HL-60 (cell line): ENCODE data around the gene MST1.

Experiments used
- GABPA ChIP-seq: IDR thresholded peaks from 2 replicates; pipeline ENCODE4 v1.6.1; 2012; ENCODE audit warnings: low read depth
- POLR2AphosphoS5 ChIP-seq: IDR thresholded peaks from 2 replicates; pipeline ENCODE4 v1.6.1; 2012; ENCODE audit warnings: low read depth
- TF ChIP-seq, protein P1 (sequence below): IDR thresholded peaks from one replicate; pipeline ENCODE4 v1.5.1; 2011; ENCODE audit warnings: low read length, control low read depth, inconsistent platforms; ENCODE audit not compliant: insufficient read depth
- TF ChIP-seq, protein P2 (sequence below): IDR thresholded peaks from 2 replicates; pipeline ENCODE4 v1.6.1; 2012; ENCODE audit warnings: low read depth; ENCODE audit not compliant: insufficient replicate concordance

- TF ChIP-seq, protein P1, sequence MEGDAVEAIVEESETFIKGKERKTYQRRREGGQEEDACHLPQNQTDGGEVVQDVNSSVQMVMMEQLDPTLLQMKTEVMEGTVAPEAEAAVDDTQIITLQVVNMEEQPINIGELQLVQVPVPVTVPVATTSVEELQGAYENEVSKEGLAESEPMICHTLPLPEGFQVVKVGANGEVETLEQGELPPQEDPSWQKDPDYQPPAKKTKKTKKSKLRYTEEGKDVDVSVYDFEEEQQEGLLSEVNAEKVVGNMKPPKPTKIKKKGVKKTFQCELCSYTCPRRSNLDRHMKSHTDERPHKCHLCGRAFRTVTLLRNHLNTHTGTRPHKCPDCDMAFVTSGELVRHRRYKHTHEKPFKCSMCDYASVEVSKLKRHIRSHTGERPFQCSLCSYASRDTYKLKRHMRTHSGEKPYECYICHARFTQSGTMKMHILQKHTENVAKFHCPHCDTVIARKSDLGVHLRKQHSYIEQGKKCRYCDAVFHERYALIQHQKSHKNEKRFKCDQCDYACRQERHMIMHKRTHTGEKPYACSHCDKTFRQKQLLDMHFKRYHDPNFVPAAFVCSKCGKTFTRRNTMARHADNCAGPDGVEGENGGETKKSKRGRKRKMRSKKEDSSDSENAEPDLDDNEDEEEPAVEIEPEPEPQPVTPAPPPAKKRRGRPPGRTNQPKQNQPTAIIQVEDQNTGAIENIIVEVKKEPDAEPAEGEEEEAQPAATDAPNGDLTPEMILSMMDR, result no peak
- TF ChIP-seq POLR2AphosphoS5 (no peak), GABPA (no peak)
- TF ChIP-seq, protein P2, sequence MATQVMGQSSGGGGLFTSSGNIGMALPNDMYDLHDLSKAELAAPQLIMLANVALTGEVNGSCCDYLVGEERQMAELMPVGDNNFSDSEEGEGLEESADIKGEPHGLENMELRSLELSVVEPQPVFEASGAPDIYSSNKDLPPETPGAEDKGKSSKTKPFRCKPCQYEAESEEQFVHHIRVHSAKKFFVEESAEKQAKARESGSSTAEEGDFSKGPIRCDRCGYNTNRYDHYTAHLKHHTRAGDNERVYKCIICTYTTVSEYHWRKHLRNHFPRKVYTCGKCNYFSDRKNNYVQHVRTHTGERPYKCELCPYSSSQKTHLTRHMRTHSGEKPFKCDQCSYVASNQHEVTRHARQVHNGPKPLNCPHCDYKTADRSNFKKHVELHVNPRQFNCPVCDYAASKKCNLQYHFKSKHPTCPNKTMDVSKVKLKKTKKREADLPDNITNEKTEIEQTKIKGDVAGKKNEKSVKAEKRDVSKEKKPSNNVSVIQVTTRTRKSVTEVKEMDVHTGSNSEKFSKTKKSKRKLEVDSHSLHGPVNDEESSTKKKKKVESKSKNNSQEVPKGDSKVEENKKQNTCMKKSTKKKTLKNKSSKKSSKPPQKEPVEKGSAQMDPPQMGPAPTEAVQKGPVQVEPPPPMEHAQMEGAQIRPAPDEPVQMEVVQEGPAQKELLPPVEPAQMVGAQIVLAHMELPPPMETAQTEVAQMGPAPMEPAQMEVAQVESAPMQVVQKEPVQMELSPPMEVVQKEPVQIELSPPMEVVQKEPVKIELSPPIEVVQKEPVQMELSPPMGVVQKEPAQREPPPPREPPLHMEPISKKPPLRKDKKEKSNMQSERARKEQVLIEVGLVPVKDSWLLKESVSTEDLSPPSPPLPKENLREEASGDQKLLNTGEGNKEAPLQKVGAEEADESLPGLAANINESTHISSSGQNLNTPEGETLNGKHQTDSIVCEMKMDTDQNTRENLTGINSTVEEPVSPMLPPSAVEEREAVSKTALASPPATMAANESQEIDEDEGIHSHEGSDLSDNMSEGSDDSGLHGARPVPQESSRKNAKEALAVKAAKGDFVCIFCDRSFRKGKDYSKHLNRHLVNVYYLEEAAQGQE, result no peak
Measured at GRCh38 chr3:49711489-49711888, 22.2 kb upstream of the MST1 start.
